ENCODE results near the gene FAM20B. TPM values are rescaled to one million over a fixed set of nuclear protein-coding genes. Genes with fewer than 3 reads are reported as not detected.

FAM20B gene
- total and polyA plus RNA-seq, 12 donors: 15.4 to 69.9 (median 38.3) TPM

DNA sequence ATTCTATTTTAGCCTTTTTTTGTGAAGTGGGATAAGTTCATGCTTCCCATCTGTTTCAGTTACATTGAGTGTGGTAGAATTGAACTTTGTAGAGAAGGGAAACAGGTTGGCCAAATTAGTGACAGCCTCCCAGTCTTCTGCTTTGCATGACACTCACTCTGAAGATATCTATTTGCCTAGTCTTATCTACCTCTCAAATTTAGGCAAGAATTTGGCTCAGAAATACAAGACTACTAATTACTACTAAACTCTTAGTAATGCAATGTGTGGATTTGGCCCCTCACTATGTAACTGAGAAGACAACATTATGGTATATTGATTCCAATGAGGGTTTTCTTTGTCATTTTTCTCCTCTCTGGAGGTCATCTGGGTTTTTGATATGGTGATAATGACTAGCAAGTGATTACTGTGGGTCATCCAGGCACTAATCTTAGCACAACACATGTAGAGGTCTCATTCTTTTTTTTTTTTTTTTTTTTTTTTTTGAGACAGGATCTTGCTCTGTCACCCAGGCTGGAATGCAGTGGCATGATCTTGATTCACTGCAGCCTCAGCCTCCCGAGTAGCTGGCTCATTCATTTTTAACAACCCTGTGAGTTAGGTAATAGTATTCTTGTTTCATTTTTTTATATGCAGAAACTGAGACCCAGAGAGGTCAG lies 6.3 kb downstream of the FAM20B start:
- Histone ChIP-seq H3K9me3 (replicated peaks in 1 of 3) (no peaks in the 10 kb centered on the region), H3K27me3 (no peaks in the 10 kb centered on the region), H3K4me3 (no peak overlapping the region), H3K36me3 (replicated peaks in 1 of 2) (no peaks in the 10 kb centered on the region), H3K27ac (peak overlapping the region in 3 of 5 donors; percentile 21 to 52 (median 22)), H3K4me1 (replicated peaks in 1 of 2) (peaks cover 61 to 87% of the 10 kb centered on the region in 2 donors)
- 13 to 33% (median 19%) methylated on average over 1 of the region's 1 CpG for WGBS, 4 donors
- TF ChIP-seq, protein P1, sequence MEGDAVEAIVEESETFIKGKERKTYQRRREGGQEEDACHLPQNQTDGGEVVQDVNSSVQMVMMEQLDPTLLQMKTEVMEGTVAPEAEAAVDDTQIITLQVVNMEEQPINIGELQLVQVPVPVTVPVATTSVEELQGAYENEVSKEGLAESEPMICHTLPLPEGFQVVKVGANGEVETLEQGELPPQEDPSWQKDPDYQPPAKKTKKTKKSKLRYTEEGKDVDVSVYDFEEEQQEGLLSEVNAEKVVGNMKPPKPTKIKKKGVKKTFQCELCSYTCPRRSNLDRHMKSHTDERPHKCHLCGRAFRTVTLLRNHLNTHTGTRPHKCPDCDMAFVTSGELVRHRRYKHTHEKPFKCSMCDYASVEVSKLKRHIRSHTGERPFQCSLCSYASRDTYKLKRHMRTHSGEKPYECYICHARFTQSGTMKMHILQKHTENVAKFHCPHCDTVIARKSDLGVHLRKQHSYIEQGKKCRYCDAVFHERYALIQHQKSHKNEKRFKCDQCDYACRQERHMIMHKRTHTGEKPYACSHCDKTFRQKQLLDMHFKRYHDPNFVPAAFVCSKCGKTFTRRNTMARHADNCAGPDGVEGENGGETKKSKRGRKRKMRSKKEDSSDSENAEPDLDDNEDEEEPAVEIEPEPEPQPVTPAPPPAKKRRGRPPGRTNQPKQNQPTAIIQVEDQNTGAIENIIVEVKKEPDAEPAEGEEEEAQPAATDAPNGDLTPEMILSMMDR (IDR thresholded peaks at IDR 0.05): no peak
- no peak for TF ChIP-seq POLR2A (IDR thresholded peaks at IDR 0.05)
- DNase-seq: peak in 3 of 7 donors; percentile 26 to 52 (median 45)
- intact Hi-C loops (cut with DNase I): no loop called here

DNA sequence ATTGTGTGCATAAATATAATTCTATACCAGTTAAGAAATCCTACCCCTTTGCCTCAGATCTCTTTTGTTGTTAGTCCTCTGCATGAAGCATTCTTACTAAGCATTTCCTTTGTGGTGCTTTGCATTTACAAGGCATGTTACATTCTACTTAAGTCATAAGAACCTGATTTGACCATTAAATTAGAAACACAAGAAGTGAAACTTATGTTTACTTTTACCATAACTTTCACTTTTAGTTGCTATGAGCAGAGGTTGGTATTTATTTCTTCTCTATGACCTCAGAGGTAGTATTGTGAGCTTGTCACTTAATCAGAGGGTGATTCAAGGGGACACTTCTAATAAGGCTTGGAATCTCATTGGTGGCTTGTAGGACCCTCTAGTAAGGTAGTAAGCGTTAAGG lies 9.0 kb downstream of the FAM20B start:
- peaks cover 50 to 92% of the 10 kb centered on the region in 2 donors for H3K4me1 ChIP-seq (replicated peaks in 1 of 2)
- H3K36me3 ChIP-seq (replicated peaks in 1 of 2): no peaks in the 10 kb centered on the region
- DNase-seq: no peak
- H3K4me3 ChIP-seq: no peak overlapping the region
- H3K27ac ChIP-seq: peak overlapping the region in 3 of 5 donors; percentile 25 to 47 (median 32)
- intact Hi-C loops (cut with DNase I): no loop called here
- H3K9me3 ChIP-seq (replicated peaks in 1 of 3): no peaks in the 10 kb centered on the region
- 71 to 95% (median 87%) methylated on average over 1 of the region's 1 CpG for WGBS, 4 donors
- TF ChIP-seq, protein P1 (IDR thresholded peaks at IDR 0.05): no peak
- TF ChIP-seq POLR2A (IDR thresholded peaks at IDR 0.05): no peak
- no peaks in the 10 kb centered on the region for H3K27me3 ChIP-seq

DNA sequence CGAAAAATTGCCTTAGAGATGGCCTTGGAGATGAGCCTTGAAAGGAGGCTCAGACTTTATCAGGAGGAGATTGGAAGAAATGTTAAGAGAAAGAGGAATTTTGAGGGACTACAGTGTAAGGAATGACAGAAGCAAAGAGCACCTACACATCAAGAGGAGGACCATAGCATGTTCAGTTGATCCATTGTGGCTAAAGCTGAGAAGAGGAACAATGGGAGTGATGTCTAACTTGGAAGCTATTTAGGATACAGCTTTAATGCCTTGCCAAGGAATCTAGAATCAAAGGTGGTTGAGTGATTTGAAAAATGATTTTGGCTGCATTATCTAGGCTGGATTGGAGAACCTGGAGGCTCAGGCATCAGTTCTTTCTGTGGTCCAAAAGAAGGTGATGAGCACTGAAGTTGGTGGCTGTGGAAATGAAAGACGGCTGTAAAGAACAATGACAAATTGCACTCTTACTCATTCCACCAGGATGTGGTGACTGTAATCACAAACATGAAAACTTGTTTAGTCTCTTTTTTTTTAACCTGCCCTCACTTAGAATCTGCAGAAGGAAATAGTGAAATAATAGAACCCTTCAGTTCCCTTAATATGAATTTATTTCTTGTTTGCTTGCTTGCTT lies 11.3 kb downstream of the FAM20B start:
- H3K9me3 ChIP-seq (replicated peaks in 1 of 3): no peaks in the 10 kb centered on the region

More for the DNA sequence above, 11.3 kb downstream of the FAM20B start:
- H3K27me3 ChIP-seq: no peaks in the 10 kb centered on the region
- H3K4me3 ChIP-seq: no peak overlapping the region
- no peak for TF ChIP-seq POLR2A (IDR thresholded peaks at IDR 0.05)
- TF ChIP-seq, protein P1 (IDR thresholded peaks at IDR 0.05): no peak
- 30 to 44% (median 37%) methylated on average over 2 of the region's 2 CpGs for WGBS, 4 donors
- no peak overlapping the region for H3K27ac ChIP-seq
- DNase-seq: no peak
- intact Hi-C loops (cut with DNase I): no loop called here
- H3K4me1 ChIP-seq (replicated peaks in 1 of 2): peaks cover 41 to 70% of the 10 kb centered on the region in 2 donors
- H3K36me3 ChIP-seq (replicated peaks in 1 of 2): no peaks in the 10 kb centered on the region

Measured in adrenal gland (tissue), 12 donors.